Stimulated activated CD8-positive, alpha-beta memory T cell treated with anti-CD3 and anti-CD28 coated beads, Interleukin-4, amount 100 ng/mL, for 48 hours (primary cell): ENCODE data around the gene SH3BP5.

ENCODE experiments used
- DNase-seq: peaks from one replicate; pipeline ENCODE4 v3.0.0-alpha.2; 2020

The SH3BP5 gene

DNA sequence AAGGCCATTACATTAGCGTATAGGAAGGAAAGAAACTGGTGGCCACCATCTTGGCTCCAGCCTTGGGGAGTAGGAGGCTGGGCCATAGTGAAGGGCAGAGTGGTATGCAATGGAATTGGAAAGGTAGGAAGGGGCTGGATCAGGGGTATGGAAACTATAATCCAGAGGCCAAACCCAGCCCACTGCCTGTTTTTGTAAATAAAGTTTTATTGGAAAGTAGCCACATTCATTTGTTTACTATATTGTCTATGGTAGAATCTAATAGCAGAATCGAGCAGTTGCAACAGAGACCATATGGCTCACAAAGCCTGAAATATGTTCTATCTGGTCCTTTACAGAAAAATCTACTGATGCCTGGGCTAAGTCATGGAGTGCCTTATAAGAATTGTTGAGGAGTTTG, 14.1 kb upstream of the SH3BP5 start:
- no peak for DNase-seq

DNA sequence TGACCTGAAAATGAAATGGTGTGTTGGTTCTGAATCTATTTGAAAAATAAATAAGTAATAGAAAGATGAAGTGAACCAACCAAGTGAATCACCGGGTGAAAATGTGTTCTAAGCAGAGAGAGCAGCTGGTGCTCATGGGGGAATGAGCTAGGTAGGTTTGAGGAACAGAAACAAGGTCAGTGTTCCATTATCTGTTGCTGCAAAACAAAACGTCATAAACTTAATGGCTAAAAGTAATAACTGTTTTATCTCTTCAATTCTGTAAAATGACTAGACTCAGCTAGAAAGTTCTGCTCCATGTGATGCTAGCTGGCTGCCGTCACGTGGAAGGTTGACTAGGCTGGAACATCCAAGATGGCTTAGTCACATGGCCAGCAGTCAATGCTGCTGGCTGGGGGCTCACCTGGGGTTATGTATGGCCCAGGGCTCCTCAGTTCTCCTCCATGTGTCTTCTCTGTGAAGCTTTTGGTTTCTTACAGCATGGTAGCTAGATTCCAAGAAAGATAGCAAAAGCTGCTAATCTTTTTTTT, 13.3 kb upstream of the SH3BP5 start:
- no peak for DNase-seq

DNA sequence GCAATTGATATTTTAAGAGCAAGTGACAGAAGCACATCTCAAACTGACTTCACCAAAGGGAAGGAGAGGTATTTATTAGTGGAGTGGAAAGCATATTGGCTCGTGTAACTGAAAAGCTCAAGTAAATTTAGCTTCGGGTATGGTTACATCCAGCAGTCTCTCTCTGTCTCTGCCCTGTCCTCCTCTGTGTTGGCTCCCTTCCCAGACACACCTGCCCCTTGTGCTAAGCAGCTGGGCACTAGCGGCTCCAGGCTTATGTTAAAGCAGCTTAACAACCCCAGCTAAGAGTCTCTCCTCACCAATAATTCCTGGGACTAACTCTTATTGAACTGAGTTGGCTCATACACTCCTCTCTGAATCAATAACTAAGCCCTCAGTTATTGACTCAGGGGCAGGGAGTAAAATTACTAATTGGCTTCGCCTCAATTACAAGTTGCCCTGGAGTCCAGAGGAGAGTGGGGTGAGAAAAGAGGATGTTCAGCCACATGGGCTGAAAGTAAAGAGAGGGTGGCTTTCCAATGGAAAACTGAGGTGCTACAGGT, 12.8 kb upstream of the SH3BP5 start:
- no peak for DNase-seq

DNA sequence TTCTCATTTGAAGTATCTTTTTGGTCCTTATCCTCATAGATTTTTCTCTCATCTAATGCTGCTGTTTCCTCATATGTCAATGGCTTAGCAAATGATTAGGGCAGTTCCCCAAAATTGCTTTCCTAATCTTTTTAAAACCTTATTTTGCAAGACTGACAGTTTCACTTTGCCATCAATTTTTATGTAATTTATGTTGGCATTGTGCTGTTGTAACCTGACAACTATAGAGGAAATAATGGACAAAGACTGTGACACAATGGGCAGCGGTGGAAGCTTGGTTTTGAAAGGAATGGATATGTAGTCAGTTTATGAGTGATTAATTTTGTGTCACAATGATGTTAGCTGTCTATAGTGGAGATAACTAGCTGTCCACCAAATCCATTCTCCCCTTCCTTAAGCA, 10.6 kb upstream of the SH3BP5 start:
- no peak for DNase-seq

DNA sequence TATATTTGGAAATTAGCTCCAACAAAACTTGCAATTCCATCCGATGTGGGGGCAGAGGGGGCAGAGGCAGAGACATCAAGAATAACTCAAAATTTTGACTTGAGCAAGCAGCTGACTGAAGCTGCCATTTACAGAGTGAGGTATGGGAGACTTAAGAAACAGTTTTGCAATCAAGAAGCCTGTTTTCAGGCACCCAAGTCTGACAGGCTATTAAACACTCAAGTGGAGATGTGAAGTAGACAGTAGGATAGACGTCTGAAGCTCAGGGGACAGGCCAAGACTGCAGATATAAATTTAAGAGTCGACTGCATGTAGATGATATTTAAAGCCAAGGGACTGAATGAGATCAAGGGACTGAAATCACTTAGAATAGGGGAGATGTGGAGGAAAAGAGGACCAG, 9.9 kb upstream of the SH3BP5 start:
- DNase-seq: no peak

DNA sequence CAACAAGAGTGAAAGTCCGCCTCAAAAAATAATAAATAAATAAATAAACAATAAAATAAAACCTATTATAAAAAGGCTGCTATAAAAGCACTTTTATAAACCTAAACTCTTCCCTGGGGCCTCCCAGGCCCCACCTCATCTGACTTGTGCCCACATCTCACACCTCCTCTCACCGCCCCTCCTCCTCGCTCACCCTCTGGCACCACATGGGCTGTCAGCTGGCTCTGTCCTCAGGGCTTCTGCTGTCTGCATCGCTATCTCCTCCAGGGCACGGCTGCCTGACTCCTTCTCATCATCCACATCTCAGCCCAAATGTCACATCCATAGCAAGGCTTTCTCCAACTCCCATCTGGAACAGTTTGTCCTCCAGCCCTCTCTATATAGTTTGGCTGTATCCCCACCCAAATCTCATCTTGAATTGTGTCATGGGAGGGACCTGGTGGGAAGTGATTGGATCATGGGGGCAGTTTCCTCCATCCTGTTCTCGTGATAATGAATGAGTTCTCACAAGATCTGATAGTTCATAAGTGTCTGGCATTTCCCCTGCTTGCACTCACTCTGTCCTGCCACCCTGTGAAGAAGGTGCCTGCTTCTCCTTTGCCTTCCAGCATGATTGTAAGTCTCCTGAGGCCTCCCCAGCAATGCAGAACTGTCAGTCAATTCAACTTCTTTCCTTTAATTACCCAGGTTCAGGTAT, 8.8 kb upstream of the SH3BP5 start:
- DNase-seq: no peak

DNA sequence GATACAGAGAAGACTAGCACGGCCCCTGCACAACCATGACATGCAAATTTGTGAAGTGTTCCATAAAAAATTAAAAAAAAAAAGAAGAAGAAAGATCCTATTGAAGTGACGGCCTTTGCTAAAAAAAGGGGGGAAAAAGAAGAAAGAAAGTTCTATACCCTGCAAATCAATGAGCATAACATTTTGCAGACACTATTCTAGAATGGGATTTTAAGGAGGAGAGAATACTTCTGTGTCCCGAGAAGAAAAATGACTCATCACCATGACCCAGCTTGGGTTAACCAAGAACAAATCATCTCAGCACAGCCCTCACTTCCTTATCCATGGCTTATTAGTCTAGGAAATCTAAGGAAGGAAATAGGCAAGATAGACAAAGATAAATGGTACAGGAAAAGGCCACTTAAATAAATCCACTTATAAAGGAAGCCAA, 7.4 kb upstream of the SH3BP5 start:
- no peak for DNase-seq

DNA sequence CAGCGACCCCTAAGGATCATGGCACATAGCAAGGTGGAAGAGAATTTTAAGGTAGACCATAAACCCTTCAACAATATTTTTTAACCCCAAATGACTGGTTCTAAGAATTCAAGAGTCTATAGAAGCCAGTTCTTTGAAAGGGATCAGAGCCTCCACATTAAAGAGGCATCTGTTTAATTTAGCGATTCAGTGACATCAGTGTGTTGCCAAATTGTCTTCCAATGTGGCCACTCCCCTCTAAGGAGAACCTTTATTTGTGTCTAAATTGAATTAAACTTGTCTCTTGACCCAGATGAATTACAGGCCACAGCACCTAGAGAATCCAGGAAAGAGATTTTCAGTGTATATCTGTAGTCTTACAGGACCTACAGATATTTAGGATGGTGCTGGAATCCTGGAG, 6.6 kb upstream of the SH3BP5 start:
- no peak for DNase-seq

DNA sequence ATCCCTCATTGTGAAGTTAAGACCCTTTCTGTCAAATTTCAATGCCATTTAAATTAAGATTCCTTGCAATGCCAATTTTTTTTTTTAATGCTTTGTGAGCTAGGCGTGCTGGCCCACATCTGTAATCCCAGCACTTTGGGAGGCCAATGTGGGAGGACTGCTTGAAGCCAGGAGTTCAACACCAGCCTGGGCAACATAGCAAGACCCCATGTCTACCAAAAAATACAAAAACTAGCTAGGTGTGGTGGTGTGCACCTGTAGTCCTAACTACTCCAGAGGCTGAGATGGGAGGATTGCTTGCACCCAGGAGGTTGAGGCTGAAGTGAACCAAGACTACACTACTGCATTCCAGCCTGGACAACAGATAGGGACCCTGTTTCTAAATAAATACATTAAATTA, 5.6 kb upstream of the SH3BP5 start:
- DNase-seq: no peak

DNA sequence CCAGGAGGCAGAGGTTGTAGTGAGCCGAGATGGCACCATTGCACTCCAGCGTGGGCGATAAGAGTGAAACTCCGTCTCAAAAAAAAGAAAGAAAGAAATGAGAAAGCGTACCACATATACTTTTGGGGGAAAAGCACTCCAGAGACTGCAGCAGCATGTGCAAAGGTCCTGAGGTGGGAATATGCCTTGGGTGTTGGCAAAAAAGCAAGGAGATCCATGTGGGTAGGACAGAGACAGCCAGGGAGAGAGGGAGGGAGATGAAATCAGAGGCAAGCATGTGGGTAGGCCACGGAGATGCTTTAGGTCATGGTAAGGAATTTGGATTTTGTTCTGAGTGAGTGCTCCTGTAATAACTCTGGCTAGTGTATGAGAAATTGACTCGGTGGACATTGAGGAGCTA, 3.7 kb upstream of the SH3BP5 start:
- no peak for DNase-seq

DNA sequence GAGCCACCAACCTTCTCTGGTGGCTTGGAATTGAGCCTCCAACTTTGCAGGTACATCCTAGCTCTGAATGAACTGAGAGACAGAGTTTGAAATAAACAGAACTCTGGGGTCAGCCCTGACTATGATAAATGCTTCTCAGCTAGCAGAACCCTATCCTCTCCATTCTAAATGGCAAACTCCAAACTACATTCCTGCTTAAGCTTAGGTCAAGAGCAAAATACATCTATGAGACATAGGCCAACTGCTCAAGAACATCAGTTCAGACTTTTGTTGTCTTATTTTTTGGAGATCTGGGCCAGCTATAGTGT, 1.5 kb upstream of the SH3BP5 start:
- DNase-seq: no peak

DNA sequence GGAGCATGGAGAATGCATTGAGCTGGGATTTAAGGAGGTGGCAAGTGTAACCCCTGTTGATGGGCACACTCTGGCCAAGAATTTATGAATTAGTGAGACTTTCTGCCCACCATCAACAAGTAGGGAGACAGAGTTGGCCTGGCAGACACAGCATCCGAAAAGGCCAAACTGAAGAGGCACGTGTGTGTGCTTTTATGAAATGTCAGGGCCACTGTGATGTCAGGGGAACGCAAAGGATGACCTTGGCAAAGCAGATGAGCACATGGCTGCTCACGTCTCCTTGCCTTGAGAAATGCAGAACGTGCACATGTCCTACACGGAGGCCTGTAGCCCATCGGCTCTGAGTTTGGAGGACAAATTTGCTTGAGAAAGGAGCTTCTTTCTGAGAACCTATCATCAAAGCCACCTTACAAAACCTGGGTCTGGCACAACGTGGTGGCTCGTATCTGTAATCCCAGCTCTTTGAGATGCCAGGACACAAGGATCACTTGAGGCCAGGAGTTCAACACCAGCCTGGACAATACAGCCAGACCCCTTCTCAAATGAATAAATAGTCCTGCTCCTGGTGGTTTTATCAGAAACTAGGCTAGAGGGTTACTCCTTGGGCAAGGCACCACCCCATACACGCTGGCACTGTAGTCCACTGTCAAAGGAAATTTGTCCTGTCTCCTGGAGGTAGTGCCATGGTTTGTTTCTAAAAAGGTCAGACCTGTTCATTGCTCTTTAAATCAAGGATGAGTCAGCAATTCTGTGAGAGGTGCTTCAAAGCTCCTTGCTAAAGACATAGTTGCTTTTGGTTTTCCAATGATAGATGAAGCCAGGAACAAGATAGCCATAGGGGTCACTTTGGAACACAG, 941 bp upstream of the SH3BP5 start:
- no peak for DNase-seq

DNA sequence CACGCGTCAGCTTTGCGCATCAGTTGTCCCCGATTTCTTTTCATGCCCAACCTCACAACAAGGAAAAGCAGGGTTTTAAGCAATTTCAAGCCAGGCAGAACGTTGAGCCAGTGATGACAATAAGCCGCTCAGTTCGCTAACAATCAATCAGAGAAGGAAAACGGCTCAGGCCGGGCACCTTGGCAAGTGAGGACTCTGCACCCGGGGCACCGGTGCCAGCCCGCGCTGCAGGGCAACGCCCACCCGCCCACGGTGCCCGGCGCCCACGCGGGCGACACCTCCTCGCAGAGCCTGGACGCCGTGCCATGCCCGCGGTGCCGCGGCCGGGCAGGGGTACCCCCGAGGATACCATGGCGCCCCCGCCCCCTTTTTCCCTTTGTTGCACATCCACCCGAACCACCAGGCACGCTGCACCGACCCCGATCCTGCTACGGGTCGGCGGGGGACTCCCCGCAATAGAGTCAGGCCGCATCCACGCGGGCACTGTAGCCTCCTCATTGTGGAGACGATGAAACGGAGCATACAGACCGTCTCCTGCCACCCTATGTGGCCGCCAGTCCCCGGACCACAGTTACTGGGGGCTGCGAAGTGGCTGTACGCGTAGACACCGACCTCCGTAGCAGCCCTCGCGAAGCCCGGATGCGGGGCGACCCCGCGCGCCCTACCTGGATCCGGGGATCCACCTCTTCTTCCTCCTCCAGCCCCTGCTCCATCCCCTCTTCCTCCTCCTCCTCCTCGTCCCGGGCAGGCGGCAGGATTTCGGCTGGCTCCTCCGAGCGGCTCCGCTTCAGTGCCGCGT, 581 bp downstream of the SH3BP5 start:
- DNase-seq: peak; percentile 53

DNA sequence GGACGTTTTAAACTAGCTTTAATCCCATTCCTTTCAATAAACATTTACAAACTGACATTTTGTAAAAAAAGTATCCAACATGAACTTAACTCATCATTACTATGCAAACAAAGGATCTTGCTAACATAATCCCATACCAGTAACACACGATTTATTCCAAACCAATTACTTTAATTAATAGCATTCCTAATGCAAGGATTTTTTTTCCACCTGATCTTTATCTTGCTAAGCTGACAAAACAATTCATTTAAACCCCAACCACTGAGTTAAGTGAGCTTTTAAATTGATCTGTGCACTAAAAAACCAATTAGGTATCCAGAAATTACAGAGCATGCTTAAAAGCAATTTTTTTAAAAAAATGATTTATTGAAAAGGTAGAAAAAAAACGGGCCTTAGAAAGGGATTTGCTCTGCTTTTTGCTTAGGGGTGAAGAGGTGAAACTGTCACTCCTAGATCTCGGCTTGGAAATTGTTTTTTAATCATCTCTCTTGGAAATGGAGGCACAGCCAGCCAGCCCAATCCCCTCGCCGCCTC, 1.2 kb downstream of the SH3BP5 start:
- DNase-seq: no peak

DNA sequence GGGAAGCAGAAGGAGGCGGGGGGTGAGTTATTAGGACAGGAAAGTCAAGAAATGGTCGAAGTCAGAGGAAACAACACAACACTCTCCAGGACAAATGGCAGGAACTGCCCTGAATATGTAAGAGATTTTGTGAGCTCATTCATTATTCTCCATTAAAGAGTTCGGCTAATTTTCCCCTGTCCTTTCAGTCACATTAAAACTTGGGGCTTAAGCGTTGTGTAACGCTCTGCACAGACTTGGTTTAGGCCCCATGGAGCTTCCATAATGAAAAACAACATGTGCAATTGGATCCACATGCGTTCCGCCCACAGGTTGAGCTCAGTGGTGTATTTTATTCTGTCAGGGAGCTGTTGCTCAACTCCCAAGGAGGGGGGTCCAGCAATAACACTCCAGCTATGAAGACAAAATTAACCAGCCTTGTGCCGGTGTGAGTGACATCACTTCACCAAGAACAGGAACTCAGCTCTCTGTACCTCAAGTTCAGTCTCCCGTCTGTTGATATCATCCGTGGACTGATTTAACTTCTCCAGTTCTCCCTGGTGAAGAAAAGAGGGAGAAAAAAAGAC, 2.3 kb downstream of the SH3BP5 start:
- DNase-seq: no peak

DNA sequence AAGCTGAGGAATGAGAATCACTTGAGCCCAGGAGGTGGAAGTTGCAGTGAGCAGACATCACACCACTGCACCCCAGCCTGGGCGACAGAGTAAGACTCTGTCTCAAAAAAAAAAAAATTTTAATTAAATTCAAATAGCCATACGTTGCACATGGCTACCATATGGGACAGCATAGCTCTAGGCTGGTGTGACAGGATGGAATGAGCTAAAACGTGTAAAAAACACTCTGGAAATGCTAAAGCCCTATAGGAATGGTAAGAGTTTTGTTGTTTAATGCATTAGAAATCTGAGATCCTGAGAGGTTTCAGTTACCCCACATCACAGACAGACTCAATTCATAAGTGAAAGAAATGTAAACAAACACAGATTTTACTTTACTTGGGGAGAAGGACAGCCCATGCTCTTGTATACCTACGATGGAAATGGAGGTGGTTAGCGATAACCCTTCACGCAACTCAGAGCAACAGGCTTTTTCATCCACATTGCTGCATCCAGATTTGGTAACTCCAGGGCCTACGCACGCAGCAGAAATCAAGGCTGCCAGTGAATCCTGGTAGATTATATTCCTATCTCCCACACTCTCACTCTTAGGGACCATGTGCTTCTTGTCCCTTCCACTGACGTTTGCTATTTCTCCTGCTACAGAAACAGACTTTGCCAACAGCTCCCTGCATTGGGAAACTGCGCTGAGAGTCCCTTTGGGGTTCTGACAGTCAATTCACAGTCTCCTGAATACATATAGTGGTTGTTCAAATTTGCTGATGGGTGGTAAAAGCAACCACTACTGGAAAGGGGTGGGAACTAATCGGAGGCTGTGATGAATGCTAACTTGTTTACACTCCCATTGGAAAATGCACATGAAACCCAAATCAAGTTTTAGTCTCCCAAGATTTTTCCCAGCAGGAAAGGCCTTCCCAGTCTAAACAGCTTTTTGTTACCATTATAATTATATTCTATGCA, 3.1 kb downstream of the SH3BP5 start:
- DNase-seq: no peak

DNA sequence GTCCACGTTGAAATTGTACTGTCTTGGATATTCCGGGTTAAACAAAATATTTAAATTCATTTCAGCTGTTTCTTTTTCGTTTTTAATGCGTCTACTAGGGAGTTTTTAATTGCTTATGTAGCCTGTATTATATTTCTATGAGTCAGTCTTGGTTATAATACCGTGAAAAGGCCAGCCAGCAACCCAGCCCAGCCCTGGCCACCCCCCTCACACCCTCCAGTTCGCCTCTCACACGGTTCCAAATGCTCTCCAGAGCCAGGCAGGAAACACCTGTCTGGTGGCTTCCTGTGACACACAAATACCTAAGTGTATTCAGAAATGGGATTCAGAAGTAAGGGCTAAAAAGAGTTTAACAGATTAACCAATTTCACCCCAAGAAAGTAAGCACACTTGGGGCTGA, 4.4 kb downstream of the SH3BP5 start:
- no peak for DNase-seq

DNA sequence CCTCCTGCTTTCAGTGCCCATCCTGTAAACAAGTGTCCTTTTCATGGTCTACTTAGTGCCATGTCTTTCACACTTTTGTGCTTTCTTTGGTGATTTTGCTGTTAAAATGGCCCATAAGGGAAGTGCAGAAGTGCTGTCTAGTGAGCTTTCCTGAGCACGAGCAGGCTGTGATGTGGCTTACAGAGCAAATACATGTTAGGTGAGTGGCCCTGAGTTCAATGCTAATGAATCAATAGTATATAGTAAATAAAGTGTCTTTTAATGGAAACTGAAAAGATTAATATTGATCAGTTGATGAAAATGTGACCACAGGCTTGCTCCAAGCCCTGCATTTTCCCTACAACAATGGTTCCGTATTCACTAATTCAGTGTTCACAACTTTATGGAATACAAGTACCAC, 5.7 kb downstream of the SH3BP5 start:
- no peak for DNase-seq

DNA sequence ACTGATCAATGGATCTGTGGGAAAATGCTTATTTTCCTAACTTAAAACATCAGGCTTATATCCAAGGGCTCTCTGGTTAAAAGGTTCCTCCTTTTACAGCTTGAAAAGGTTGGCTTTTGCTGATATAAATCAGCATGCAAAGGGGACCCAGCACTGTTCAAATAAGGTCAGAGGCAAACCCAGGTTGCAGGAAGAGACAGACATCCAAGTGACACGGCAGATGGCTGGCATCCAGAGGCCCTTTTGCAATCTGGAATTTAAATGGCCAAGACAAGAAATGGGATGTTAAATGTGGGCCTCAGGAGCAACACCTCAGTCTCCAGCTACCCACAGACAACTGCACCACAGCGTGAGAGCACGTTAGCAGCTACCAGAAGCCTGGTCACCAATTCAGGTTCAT, 6.3 kb downstream of the SH3BP5 start:
- DNase-seq: no peak

DNA sequence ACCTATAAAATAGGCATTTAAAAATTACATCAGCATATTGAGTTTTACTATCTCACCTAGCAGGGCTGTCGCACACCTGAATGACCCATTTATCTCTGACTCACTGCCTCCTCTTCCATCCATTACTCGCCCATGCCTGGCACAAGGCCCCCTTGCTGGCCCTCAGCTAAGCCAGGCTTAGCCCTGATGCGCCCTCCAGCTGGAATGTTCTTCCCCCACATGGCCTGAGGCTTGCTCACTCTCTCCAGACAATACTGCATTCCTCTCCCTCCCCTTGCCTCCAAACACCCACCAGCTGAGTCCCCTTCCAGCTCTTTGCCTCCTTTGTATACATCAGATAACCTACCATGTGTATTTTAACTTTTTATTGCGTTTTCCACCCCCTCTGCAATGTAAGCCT, 7.2 kb downstream of the SH3BP5 start:
- DNase-seq: no peak

DNA sequence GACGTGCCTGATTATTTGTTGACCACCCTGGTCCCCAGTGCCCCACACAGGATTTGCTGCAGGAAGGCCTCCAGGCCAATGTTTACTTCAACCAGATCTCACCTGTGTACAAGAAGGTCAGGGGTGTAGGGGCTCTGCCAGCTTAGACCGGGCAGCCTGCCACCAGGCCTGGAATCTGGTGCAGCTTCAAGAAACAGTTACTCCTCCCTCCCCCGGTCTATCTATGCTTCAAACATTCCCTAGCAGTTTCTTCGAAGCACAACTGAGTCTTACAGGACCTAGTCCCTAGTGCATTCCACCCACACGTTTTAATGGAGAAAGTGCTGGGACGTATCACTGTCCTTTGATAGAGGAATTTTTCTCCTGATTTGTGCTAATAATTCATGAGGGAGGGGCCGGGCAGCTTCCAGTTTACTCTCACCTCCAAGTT, 8.0 kb downstream of the SH3BP5 start:
- no peak for DNase-seq

DNA sequence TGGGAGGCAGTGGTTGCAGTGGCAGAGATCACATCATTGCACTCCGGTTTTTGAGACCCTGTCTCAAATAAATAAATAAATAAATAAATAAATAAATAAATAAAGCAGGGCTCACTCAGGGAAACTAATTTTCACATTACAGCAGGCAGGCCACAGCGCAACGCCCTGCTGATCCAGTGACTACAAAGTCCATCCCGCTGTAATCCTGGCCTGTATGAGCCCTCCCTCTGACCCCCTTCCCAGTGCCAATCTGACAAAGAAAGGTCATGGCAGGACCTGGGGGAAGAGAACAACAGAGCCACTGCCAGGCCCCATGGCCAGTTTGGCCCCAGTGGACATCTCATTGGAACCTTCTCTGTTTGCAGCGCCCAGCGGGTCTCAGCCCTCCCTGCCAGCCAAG, 9.3 kb downstream of the SH3BP5 start:
- no peak for DNase-seq
